ENCODE data around the gene C13orf46.
"Not testable (repeated sequence)": the region's sequence is repeated elsewhere in the genome, so short reads cannot be mapped to it uniquely, and the experiment has no call there.

The C13orf46 gene

DNA sequence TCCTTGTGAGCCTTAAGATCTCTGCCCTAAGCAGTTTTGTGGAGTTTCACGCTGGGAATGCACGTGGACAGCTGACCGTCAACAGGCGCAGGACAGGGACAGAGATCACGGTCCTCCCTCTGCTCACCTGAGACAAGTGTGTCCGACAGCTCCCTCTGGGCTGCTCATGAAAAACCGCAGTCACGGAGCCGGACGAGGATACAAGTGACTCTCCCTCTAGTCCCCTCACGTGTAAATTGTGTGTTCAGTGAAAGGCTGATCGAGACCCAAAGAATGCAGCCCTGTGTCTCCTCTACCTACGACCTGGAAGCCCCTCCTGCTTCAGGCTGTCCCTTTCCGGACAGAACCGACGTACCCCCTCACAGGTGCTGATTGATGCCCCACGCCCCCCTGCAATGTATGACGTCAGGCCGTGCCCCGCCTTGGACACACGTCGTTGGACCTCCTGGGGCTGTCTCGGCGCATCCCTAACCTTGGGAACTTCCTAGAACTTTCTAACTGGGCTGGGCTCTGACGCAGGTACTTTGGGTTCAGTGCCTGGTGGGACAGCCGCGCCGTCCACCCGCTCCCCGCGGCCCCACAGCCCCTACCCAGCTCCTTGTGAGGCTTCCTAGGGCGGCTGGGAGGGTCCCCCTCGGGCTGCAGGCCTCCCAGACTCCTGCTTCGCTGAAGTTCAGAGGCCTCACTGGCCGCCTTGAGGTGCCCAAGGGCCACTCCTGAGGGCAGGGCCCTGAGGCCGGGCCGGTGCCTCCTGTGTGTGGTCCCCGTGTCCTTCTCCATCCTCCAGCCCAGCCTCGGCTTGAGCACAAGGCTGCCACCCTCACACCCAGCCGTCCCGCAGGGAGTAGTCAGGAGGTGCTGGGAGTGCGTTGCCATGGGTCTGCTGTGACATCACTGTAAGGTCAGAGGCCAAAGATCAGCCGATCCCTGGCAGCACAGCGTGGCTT is at the start of gene C13orf46:
Gene C13orf46, minus strand, starts transcription at position 859 of the 947 bp plus-strand sequence. Its CDS starts 79 bp downstream, at position 780.
- no peak for DNase-seq (ENCODE audit: low spot score)

DNA sequence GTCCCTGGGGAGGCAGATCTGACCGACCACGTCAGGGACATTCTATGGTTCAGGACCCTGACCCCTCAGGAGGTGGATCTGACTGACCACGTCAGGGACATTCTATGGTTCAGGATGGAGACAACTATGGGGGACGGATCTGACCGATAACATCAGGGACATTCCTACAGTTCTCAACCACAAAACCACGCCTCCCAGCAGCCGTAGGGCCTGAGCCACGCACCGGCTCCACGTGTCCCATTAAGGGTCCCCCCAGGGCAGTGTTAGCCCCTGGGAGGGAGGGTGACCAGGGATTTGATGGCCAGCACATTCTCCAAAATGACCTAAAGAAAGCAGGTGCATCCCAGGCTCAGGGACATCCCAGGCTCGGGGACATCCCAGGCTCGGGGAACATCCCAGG is 49.0 kb upstream of the C13orf46 start:
- no peak for DNase-seq (ENCODE audit: low spot score)

DNA sequence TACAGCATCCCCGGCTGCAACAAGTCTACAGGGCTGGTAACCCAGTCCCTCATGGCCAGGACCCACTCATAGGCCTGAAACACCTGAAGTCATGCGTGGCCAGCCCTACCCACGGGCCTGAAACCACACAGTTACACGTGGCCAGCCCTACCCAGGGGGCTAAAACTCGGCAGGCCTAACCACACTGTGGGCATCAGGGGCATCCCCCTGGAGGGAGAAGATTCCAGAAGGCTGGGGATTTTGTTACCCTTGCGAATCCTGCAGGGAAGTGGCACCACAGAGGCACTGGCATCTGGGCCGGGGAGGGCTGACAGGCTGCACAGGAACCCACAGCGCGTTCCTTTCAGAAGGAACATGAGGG is 48.4 kb upstream of the C13orf46 start:
- DNase-seq (ENCODE audit: low spot score), result no peak

DNA sequence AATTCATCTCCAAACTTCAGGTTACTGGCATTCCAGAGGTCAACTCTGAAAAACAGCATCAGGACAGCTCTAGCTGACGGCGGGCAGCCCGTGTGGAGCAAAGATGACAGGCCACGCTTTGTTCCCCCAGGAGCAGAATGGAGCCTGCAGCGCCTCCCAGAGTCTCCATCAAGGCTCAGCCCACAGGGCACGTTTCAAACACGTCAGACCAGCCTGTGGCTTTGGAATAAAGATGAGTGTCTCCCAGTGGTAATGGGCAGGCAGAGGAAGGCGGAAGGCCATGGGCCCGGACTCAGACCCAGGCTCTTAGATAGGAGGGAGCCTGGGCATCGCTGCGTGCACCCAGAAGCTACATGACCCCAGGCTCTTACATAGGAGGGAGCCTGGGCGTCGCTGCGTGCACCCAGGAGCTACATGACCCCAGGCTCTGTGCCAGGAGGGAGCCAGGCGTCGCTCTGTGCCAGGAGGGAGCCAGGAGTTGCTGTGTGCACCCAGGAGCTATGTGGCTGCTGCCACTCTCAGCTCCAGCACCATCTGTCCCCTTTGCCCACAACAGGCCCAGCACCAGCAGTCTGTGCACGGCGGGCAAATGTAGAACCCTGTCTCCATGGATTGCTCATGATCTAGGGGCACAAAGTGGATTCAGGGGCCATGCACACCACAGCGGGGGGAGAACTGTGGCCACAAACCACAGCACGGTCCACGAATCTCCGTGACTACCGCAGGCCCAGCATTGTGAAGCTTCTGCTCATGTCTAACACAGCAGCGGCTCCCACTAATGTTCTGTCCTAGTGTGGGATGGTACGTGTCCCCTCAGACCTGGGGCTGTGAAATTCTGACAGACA is 47.8 kb upstream of the C13orf46 start:
- no peak for DNase-seq (ENCODE audit: low spot score)

DNA sequence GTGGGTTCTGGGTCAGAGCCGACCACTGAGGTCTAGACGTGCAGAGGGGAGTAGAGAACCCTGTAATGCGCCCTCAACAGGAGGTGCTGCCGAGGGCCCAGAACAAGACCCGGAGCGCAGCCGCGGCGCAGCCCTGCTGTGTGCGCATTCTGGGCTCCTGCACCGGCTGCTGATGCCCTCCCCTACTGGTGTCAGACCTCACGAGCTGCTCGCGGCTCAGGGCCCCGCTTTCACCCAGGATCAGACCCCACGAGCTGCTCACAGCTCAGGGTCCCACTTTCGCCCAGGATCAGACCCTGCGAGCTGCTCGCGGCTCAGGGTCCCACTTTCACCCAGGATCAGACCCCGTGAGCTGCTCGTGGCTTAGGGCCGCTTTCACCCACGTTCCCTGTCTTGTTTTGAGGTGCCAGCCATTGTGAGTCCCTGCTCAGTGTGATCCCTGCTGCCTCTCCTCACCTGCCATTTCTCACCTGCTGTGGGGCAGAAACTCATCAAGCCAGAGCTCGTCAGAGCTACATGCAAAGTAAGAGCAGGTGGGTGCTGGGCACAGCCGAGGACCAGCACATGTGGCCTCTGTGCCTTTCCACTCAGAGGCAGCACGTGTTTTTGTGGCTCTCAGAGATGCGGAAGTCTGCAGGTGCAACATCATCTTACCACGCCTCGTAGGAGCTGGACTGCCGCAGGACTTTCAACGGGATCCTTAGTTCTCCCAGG is 47.0 kb upstream of the C13orf46 start:
- DNase-seq (ENCODE audit: low spot score), result no peak

DNA sequence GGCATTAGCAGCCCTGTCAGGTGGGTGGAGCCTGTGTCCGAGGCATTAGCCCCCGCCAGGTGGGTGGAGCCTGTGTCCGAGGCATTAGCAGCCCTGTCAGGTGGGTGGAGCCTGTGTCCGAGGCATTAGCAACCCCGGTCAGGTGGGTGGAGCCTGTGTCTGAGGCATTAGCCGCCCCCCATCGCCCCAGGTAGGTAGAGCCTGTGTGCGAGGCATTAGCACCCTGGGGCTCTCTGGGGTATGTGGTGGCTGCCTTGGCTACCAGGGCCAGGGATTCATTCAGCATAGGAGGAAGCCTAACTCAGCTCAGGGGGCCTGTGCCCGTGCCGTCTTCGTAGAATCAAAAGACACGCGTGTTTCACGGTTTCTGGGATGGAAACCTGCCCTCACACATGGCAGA is 46.3 kb upstream of the C13orf46 start:
- DNase-seq (ENCODE audit: low spot score), result not testable (repeated sequence)

DNA sequence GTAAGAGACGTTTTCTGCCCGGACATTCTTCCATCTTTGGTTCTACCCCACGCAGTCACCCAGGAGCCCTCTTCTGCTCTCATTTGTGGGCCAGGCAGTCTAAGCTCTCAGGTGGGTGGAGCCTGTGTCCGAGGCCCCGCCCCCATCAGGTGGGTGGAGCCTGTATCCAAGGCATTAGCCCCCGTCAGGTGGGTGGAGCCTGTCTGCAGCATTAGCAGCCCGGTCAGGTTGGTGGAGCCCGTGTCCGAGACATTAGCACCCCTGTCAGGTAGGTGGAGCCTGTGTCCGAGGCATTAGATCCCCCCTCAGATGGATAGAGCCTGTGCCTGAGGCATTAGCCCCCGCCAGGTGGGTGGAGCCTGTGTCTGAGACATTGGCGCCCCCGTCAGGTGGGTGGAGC is 45.5 kb upstream of the C13orf46 start:
- DNase-seq (ENCODE audit: low spot score), result peak; percentile 8

DNA sequence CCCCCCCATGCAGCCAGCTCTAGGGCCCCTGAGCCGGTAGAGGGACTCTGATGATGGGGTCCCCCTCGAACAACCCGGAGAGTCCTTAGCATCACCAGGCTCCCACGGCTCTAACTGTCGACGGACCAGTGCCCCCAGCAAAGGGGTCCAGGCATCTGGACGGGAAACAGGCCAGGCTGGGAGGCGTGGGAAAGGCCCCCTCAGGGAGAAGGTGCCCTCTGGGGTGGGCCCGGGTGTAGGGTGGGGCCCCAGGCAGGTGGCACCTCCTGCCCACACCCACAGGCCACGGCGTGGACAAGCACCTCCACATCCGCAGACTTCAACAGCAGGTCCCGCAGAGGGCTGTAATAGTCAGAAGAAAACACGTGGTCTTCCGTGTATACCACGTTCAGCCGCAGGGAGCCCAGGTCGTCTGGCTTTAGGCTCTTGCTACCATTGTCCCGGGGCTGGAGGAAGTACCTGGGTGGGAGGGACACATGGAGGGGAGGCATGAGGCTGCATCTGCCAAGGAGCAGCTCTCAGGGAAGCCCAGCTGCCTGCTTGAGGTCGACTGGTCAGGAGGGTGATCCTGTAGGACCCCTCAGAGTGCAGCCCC is 44.7 kb upstream of the C13orf46 start:
- DNase-seq (ENCODE audit: low spot score), result no peak

DNA sequence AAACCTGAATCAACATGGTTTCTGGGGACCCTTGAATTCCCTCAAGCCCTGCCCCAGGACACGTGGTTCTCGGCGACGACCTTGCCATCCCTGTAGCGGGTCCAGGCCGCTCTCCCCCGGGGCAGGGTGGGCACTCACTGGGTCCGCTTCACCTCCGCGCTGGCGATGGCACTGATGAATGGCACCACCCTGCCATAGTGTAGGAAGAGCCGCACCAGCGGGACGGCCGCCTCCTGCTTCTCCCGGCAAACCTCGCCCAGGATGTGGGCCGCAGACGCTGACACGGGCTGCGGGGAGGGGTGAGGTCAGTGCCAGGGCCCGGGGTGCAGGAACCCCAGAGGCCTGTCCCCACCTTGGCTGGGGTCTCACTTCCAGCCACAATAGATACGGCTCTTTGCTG is 44.1 kb upstream of the C13orf46 start:
- DNase-seq (ENCODE audit: low spot score), result no peak

DNA sequence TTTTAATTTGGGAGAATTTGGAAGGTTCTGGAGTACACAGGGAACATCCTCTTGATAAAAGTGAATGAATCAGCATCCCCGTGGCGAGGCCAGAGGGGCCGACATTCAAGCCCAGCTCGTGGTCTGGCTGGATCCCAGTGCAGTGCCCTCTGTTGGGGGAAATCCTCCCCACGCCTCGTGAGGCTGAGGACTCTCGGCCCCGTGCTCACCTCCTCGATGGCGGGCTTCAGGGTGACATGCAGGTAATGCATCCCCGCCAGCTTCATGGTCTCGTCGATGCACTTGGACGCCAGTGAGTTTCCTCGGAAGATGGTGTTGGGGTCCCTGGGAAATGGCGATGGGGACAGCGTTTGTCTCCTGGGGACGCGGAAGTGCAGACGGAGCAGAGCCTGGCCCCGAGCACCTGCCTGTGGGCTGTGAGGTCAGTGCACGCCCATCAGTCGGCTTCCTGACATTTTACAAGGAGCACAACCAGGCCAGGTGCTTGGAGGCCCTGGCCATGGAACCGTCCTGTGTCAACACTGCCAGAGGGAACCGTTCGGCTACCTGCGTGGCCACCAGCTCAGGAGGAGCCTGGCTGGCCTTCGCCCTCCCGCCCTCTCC is 43.3 kb upstream of the C13orf46 start:
- DNase-seq (ENCODE audit: low spot score), result no peak

DNA sequence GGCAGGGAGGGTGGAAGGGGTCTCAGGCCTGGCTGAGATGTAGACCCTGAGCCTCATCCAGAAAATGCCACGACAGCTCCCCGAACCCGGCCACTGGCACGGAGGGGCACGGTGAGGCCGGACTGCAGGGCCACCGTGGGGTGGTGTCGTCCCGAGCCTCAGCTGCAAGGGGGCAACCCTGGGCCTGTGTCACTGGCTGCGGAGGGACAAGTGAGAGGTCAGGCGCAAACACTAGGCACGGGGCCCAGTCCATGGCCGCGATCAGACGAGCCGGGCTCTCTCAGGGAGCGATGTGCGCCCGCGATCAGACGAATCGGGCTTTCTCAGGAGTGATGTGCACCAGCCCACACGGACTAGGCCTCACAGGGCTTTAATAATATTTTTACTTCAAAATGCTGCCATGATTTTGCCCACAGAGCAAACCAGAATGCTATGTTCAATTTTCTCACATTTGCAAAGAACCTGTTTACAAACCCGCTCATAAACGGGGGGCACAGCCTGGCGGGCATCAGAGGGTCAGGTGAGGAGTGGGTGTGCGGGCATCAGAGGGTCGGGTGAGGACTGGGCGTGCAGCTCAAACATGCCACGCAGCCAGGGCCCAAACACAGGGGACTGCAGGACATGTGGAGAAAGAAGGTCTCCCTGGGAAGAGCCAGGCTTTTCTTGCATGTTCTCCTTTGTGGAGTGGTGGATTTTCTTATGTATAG is 42.6 kb upstream of the C13orf46 start:
- DNase-seq (ENCODE audit: low spot score), result no peak

DNA sequence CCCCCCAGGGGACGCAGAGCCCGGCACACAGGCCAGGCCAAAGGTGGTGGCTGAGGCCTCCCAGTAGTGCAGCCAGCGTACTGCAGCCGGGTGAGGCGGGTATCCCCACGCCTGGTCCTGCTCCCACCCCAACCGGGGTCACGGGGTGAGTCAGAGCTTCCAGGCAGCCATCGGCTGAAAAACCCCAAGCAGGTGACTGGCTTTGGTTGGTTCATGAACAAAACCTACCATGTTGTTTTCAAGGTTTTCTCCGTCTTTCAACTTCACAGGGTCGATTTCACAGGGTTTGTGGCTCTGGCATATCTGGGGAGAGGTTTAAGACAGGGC is 42.1 kb upstream of the C13orf46 start:
- DNase-seq (ENCODE audit: low spot score), result no peak

DNA sequence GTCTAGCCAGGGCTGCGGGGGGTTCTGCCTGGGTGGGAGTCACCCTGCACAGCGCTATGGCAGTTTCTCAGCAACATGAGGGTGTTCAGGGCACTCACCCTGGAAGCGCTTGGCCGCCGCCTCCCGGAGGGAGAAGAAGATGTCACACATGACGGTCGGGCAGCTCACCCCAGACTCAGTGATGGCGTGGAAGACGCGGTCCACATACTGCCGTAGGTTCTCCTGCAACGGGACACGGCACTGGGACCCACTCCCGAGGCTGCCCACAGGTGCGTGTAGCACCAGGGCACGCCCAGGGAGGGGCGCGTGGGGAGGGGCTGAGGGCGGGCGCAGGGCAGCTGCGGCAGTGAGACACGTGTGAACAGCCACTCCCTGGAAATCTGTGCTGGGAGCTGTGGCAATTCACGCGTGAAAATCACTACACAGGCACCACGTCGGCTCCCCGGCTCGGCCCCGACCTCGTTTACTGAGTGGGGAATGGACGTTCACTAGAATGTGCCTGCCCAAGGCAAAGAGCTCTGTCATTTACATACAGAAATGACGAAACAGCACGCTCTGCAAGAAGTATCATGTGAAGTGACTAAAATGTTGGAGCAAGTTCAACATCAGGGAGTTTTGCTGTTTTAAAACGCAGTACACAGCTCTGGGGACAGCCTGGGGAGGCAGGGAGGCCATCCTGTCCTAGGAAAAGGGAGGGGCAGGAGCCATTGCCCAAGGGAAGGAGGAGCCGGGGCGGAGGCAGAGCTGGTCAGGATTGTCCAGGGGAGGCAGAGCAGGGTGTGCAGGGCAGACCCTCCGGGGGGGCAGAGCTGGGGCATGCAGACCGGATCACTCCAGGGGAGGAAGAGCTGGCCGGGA is 41.5 kb upstream of the C13orf46 start:
- DNase-seq (ENCODE audit: low spot score), result no peak

DNA sequence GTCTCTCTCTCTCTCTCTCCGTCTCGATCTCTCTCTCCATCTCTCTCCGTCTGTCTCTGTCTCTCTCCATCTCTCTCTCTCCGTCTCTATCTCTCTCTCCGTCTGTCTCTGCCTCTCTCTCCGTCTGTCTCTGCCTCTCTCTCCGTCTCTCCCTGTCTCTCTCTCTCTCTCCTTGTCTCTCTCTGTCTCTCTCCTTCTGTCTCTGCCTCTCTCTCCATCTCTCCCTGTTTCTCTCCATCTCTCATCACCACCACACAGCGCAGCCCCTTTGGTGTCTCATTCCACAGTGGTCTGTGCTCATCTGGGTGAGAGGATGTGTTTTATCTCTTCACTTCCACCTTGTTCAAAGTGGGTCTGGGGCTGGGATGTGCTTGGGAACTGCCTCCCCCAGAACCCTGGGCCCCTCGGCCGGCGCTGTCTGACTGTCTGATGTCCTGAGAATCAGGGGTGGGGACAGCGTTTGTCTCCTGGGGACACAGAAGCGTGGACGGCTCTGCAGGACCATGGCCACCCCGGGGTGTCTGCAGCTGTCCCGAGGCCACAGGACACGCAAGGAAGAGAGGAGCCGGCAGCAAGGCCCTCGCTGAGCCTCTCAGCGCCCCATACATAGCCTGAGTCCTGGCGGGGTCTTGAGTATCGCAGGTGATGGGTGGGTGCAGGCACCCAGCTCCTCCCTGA is 40.2 kb upstream of the C13orf46 start:
- no peak for DNase-seq (ENCODE audit: low spot score)

DNA sequence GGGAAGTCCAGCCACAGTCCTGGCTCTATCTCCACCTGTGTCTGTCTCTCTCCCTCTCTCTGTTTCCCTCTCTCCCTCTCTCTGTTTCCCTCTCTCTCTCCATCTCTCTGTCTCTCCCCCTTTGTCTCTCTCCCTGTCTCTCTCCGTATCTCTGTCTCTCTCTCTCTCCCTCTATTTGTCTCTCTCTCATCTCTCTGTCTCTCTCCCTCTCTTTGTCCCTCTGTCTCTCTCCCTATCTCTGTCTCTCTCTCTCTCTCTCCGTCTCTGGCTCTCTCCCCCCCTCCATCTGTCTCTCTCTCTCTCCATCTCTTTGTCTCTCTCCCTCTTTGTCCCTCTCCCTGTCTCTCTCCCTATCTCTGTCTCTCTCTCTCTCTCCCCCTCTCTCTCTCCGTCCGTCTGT is 39.5 kb upstream of the C13orf46 start:
- no peak for DNase-seq (ENCODE audit: low spot score)

DNA sequence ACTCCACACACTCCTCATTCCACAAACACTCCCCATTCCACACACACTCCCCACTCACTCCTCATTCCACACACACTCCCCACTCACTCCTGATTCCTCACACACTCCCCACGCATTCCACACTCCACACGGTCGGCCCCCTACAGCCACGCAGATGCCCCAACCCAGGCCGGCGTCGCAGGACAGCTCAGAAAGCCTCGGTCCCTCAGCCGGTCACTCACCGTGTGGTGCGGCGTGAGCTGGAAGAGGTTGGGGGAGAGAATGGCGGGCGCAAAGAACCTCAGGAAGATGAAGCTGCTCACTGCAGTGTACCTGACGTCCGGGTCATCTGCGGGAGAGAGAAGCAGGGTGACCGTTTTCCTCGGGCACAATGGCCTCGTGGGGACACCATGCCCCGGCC is 39.0 kb upstream of the C13orf46 start:
- no peak for DNase-seq (ENCODE audit: low spot score)

DNA sequence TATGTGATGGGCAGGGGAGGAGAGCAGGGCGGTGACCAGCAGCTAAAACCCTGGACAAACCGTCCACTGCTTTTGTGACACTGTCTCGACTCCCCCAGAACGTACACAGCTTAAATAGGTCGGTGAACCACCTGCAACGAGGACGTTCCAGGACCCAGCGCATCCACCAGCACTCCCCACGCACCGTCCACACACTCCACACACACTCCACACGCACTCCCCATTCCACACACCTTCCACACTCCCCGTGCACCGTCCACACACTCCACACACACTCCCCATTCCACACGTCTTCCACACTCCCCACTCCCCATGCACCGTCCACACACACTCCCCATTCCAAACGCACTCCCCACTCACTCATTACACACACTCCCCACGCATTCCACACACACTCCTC is 38.3 kb upstream of the C13orf46 start:
- DNase-seq (ENCODE audit: low spot score), result no peak

DNA sequence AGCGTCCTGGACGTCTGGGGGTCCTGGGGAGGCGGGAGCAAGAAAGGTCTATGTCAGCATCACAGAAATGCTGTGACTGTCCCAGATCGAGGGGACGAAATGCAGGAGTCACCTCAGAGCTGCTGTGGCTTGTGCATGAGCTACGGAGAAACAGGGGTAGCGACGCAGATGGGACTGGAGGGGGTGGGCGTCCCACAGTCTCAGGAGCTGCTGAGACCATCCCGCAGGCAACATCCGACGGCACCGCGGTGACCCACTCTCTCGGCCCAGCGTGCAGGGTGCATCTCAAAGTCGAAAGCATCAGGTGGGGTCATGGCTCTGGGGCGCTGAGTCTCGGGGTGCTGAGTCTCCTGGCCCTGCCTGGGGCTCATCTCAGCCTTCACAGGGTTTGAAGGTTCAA is 37.4 kb upstream of the C13orf46 start:
- no peak for DNase-seq (ENCODE audit: low spot score)

DNA sequence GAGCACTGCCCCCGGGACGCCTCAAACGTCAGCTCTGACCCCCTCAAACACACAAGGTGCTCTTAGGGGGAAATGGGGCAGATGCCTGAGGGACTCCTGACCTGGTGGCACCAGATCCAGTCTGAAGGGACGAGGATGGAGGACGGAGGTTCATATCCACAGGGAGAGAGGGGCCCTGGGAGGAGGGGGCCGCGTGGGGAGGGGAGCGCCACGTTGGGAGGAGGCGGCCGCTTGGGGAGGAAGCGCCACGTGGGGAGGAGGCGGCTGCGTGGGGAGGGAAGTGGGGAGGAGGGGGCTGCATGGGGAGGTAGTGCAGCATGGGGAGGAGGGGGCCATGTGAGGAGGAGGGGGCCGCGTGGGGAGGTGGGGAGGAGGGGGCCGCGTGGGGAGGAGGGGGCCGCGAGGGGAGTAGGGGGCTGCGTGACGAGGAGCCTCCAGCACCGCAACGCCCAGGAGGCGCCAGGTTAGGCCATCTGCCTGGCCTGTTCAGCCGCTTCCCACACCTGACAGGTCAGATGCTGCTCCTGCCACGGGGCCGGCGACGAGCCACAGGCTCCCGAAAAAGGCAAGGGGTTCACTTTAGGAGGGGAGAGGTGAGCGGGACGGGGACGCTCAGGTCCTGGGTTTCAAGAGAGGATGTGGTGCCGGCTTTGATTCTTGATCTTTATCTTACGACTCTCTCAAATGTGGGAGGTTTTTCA is 36.7 kb upstream of the C13orf46 start:
- DNase-seq (ENCODE audit: low spot score), result no peak
